GM12864 (cell line): ENCODE results near the gene GPD2.

Experiments used
- DNase-seq: peaks from one replicate; pipeline ENCODE4 v3.0.0-alpha.2; 2011; ENCODE audit warnings: low read depth
- H3K4me3 ChIP-seq: 2 replicates; pipeline ENCODE4 v1.5.1; 2011; ENCODE audit warnings: mild to moderate bottlenecking, low read depth, low read length, control low read depth
- TF ChIP-seq, protein P1 (sequence below): IDR thresholded peaks from 2 replicates; pipeline ENCODE4 v1.5.1; 2011; ENCODE audit warnings: low read depth, mild to moderate bottlenecking, moderate library complexity, low read length, control low read depth, inconsistent platforms; ENCODE audit errors: missing control alignments

GPD2 gene

DNA sequence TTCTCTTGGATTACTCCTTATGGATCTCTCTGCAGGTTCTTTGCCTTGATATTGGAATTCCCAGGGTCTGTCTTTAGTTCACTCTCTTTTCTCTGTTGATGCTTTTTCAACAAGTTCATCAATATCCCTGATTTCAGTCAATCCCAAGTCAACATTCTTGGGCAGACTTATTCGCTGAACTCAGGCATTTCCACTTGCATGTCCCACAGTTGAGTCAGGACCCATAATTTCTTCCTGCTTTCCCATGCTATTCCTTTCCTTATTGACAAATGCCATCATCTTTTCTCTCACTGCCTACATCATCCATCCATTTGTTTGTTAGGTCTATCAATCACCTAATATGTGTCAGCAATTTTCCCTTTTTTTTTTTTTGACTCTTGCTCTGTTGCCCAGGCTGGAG, 11.6 kb downstream of the GPD2 start:
- DNase-seq: no peak
- no peak overlapping the region for H3K4me3 ChIP-seq
- TF ChIP-seq, protein P1, sequence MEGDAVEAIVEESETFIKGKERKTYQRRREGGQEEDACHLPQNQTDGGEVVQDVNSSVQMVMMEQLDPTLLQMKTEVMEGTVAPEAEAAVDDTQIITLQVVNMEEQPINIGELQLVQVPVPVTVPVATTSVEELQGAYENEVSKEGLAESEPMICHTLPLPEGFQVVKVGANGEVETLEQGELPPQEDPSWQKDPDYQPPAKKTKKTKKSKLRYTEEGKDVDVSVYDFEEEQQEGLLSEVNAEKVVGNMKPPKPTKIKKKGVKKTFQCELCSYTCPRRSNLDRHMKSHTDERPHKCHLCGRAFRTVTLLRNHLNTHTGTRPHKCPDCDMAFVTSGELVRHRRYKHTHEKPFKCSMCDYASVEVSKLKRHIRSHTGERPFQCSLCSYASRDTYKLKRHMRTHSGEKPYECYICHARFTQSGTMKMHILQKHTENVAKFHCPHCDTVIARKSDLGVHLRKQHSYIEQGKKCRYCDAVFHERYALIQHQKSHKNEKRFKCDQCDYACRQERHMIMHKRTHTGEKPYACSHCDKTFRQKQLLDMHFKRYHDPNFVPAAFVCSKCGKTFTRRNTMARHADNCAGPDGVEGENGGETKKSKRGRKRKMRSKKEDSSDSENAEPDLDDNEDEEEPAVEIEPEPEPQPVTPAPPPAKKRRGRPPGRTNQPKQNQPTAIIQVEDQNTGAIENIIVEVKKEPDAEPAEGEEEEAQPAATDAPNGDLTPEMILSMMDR: no peak

DNA sequence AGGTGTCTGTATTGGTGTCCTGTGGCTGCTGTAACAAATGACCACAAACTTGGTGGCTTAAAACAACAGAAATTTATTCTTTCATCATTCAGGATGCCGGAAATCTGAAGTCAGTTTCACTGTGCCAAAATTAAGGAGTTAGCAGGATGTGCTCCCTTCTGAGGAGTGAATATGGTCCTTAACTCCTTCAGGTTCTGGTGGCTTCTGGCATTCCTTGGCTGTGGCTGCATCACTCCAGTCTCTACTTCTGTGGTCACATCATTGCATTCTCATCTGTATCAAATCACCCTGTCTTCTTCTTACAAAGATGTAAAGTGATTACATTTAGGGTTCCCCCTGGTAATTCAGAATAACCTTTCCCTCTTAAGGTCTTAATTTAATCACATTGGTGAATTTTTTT, 12.6 kb downstream of the GPD2 start:
- DNase-seq: no peak
- H3K4me3 ChIP-seq: no peak overlapping the region
- TF ChIP-seq, protein P1: no peak

DNA sequence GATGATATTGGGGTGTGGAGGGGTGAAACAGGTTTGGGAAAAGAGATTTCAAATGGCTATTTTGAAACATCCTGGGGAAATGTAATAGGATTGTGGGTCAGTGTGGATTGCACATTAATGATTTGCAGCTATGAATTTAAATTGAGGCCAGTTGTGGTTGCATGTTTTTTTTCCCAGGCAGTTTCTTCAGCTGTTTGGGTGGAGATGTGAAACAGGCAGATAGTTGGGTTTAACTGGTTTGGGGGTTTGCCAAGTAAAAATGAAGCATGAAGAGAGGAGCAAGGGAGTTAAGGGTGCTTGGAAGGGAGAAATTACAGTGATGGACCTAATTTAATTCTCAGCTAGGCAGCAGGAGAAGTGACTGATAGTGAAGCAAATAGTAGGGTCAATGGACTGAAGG, 16.8 kb downstream of the GPD2 start:
- no peak overlapping the region for H3K4me3 ChIP-seq
- TF ChIP-seq, protein P1: no peak
- no peak for DNase-seq

DNA sequence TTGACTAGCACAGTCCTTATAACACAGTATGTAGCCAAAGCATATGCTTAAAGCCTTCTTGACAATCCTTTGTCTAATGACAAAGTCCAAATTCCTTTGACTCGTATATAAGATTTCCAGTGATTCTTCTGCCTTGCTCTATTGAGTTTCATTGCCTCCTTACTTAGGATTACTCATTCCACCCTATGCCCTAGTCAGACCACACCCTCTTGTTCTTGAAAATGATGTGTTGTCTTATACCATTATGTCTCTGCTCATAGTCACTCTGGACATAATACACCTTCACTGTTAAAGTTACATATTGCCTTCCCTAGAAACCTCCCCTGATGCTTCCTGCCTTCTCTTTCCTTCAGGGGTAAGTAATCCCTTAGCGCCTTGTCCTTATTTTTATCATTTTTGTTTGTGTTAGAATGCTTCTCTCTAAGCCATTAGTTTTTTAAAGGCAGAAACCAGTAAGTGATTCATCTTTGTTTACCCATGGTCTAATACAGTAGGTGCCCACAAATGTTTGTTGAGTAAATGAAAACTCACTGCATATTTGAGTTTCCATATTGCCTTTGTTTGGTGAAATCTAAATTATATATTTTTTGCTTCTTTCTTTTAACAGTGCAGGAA, 19.3 kb downstream of the GPD2 start:
- H3K4me3 ChIP-seq: no peak overlapping the region
- TF ChIP-seq, protein P1: no peak
- no peak for DNase-seq

DNA sequence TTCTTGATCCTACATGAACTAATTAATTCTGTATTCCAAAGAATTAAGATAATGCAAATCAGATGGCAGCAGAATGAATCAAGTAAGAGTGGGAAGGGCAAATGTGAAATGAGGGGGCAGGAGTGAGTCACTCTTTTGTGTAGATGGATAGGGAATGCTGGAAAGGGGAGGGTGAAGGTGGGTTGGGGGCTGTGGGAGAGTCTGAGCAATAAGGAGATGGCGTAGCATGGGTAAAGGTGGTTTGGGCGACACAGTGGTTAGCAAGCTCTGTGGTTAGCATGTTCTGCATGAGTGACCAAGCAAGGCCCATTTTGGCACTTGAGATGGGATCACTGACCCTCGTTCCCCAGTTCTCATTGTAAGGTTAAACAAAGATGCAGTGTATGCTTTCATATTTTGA, 20.4 kb downstream of the GPD2 start:
- TF ChIP-seq, protein P1: no peak
- no peak for DNase-seq
- no peak overlapping the region for H3K4me3 ChIP-seq

DNA sequence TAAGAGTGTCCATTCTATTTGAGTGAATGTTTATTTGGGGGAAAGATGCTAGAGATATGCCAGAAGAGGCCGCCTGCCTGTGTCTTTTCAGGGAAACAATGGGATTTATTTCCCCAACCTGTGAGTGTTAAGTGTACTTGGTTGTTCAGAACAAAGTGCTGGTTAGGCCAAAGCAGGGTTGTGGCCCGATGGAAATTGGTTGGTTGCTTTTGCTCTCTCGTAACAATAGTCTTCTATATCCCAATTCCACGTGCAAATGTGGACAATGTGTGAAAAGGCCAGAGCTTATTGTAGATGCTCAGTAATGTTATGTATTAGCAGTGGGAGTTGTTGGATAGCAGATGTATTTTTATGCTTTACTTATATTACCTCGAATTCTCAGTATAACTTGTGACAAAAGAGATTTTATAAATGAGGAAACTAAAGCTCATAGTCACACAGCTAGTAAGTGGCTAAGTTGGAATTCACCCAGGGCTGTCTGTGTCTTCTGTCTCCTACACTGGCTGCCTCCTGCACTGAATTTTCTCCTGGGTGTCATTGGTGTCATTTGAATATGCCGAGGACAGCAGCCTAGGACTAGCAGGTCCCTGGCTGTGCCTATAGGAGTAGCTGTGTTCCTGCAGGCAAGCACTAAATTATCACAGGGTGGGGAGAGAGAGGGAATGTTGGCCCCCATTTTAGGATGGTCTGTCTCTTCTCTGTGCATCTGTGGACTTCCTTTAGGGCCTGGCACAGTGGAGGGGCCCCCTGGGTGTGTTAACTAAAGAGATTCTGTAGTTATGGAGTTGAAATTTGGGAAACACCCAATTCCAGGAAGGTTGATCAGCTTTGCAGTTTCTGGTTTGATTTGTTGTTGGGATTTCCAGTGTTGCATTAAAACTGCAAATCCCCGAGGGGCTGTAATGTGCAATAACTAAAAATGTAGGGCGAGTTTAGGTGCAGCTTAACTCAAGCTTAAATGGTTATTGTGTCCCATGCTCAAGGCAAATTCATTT, 21.6 kb downstream of the GPD2 start:
- TF ChIP-seq, protein P1: no peak
- DNase-seq: no peak
- H3K4me3 ChIP-seq: no peak overlapping the region
